SK-N-SH (cell line): Measurements from ENCODE around the gene DNPH1.

Experiments
- CHD2 ChIP-seq: fragments of 150-350 bp; IDR thresholded peaks from 2 replicates; pipeline ENCODE4 v1.6.1; 2018; ENCODE audit warnings: low read length; ENCODE audit not compliant: partially characterized antibody
- TF ChIP-seq, protein P1 (sequence below): fragments of 200-600 bp; sonication (generic); IDR thresholded peaks from 2 replicates; pipeline ENCODE4 v1.6.1; 2017; ENCODE audit warnings: antibody characterized with exemption, mild to moderate bottlenecking, moderate library complexity
- TF ChIP-seq, protein P2 (sequence below): IDR thresholded peaks from 2 replicates; pipeline ENCODE4 v1.6.1; 2012; ENCODE audit warnings: mild to moderate bottlenecking, low read depth, low read length, moderate library complexity

GRCh38 chr6:43215066-43215465, 14.2 kb downstream of the DNPH1 start:
- TF ChIP-seq, protein P1, sequence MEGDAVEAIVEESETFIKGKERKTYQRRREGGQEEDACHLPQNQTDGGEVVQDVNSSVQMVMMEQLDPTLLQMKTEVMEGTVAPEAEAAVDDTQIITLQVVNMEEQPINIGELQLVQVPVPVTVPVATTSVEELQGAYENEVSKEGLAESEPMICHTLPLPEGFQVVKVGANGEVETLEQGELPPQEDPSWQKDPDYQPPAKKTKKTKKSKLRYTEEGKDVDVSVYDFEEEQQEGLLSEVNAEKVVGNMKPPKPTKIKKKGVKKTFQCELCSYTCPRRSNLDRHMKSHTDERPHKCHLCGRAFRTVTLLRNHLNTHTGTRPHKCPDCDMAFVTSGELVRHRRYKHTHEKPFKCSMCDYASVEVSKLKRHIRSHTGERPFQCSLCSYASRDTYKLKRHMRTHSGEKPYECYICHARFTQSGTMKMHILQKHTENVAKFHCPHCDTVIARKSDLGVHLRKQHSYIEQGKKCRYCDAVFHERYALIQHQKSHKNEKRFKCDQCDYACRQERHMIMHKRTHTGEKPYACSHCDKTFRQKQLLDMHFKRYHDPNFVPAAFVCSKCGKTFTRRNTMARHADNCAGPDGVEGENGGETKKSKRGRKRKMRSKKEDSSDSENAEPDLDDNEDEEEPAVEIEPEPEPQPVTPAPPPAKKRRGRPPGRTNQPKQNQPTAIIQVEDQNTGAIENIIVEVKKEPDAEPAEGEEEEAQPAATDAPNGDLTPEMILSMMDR: no peak
- TF ChIP-seq, protein P2, sequence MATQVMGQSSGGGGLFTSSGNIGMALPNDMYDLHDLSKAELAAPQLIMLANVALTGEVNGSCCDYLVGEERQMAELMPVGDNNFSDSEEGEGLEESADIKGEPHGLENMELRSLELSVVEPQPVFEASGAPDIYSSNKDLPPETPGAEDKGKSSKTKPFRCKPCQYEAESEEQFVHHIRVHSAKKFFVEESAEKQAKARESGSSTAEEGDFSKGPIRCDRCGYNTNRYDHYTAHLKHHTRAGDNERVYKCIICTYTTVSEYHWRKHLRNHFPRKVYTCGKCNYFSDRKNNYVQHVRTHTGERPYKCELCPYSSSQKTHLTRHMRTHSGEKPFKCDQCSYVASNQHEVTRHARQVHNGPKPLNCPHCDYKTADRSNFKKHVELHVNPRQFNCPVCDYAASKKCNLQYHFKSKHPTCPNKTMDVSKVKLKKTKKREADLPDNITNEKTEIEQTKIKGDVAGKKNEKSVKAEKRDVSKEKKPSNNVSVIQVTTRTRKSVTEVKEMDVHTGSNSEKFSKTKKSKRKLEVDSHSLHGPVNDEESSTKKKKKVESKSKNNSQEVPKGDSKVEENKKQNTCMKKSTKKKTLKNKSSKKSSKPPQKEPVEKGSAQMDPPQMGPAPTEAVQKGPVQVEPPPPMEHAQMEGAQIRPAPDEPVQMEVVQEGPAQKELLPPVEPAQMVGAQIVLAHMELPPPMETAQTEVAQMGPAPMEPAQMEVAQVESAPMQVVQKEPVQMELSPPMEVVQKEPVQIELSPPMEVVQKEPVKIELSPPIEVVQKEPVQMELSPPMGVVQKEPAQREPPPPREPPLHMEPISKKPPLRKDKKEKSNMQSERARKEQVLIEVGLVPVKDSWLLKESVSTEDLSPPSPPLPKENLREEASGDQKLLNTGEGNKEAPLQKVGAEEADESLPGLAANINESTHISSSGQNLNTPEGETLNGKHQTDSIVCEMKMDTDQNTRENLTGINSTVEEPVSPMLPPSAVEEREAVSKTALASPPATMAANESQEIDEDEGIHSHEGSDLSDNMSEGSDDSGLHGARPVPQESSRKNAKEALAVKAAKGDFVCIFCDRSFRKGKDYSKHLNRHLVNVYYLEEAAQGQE: no peak
- TF ChIP-seq CHD2: no peak
